ENCODE measurements around the gene ACR.
"Not testable (repeated sequence)": the region's sequence is repeated elsewhere in the genome, so short reads cannot be mapped to it uniquely, and the experiment has no call there.

The ACR gene

DNA sequence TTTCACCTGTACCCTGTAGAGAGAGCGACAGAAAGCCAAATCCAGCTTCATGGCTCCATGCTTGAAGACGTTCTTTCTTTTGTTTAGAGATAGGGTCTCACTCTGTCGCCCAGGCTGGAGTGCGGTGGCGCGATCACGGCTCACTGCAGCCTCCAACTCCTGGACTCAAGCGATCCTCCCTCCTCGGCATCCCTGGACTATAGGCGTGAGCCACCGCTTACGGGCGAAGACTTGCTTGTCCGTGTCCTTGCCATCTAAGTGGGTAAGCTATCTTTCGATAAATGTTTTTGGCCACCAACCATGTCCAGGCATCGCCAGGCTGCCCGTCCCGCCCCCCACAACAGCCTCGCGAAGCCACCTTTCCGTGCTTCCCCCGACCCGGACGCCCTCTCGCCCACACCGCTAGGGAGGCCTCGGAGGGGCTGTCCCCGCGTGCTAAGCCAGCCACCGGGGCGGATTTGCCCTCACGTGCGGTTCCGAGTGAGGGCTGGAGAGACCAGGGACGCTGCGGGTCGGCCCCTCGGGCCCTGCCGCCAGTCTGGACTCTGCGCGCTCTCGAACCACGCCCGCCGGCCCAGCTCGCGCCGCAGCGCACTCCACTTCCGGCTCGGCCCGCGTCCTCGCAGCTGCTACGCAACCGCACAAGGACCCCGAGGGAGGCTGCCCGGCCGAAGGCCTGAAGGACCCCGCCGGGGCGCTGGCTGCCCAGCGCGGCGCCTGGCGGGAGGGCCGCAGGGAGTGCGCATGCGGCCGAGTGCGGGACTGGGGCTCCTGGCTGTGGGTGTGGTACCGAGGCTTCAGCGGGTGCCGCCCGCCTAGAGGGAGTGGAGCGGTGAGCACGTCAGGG is 45.3 kb downstream of the ACR start, which contains the start of gene RABL2B:
RABL2B (minus strand) TSS at position 604 of the 847 bp plus-strand sequence. CDS start 1,342 bp downstream, outside the sequence.
- DNase-seq, result peak; percentile 86

GRCh38 chr22:50783880-50784276 is 45.9 kb downstream of the ACR start:
- DNase-seq, result not testable (repeated sequence)

DNA sequence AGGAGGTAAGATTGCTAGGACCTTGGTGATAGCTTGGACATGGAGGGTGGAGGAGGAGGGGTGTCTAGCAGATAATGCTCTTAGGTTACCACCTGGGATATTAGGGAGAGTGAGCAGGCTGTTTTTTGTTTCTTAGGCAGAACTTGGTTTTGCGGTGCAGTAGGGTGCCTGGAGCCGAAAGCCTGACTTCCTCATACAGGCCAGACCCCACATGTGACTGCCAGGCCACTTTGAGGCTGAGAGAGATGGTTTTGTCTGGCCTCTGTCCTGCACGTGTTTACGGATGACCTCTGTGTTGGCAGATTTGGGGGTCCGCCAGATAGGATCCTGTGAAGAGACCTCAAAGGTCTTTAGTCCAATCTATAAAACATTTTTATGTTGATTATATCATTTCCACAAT is 47.3 kb downstream of the ACR start:
- not testable (repeated sequence) for DNase-seq

GRCh38 chr22:50786936-50787335 is 48.9 kb downstream of the ACR start:
- DNase-seq, result peak; percentile 16

Measured in stimulated activated CD4-positive, alpha-beta T cell treated with anti-CD3 and anti-CD28 coated beads, Interleukin-1b, Interleukin-23, amount 100 ng/mL, for 48 hours (primary cell).